A673 (cell line): Measurements from ENCODE around the gene TBCD. TPM values are rescaled to one million over a fixed set of nuclear protein-coding genes. Genes with fewer than 3 reads are reported as not detected.
A peak's percentile ranks its signal among the peaks of the same experiment; 100 is the strongest.

Experiments
- BruUV-seq: library from RNA; stranded (reverse); fragments of 400-500 nt; replicated peaks from 2 replicates; lab custom pipeline; 2021; lab: Mats Ljungman, UMichigan
- CTCF ChIA-PET: fragments of 300-600 bp; sonication (Branson Sonifier 250); formaldehyde crosslinking; loops from one replicate; lab custom pipeline; 2022; ENCODE audit warnings: antibody characterized with exemption; lab: Charles Lee
- POLR2A ChIA-PET: fragments of 300-600 bp; sonication (Branson Sonifier 250); formaldehyde crosslinking; loops from one replicate; lab custom pipeline; 2022; ENCODE audit warnings: antibody characterized with exemption; ENCODE audit not compliant: low non-redundant PET; lab: Charles Lee
- DNase-seq: peaks from one replicate; pipeline ENCODE4 v3.0.0-alpha.2; 2015; ENCODE audit warnings: low spot score
- H3K27ac ChIP-seq: fragments of 200-600 bp; sonication (generic); 2 replicates; pipeline ENCODE4 v1.5.1; 2016; ENCODE audit warnings: mixed run types, low read depth, mild to moderate bottlenecking, mixed read lengths, antibody characterized with exemption, low read length; ENCODE audit not compliant: poor library complexity, severe bottlenecking
- H3K27me3 ChIP-seq: fragments of 200-600 bp; sonication (generic); replicated peaks from 2 replicates; pipeline ENCODE4 v1.6.1; 2017; ENCODE audit warnings: mixed run types, low read depth, mild to moderate bottlenecking, mixed read lengths, antibody characterized with exemption, low read length; ENCODE audit not compliant: insufficient read depth, poor library complexity
- H3K36me3 ChIP-seq: fragments of 200-600 bp; sonication (generic); 2 replicates; pipeline ENCODE4 v1.6.1; 2016; ENCODE audit warnings: mixed run types, mild to moderate bottlenecking, mixed read lengths, antibody characterized with exemption, low read length; ENCODE audit not compliant: insufficient read depth, poor library complexity, severe bottlenecking
- H3K4me1 ChIP-seq: fragments of 200-600 bp; sonication (generic); 2 replicates; pipeline ENCODE4 v1.6.1; 2017; ENCODE audit warnings: mixed run types, mild to moderate bottlenecking, mixed read lengths, antibody characterized with exemption, low read length; ENCODE audit not compliant: insufficient read depth, poor library complexity, severe bottlenecking
- H3K4me3 ChIP-seq: fragments of 200-600 bp; sonication (generic); 2 replicates; pipeline ENCODE4 v1.5.1; 2016; ENCODE audit warnings: low read depth, mixed run types, mild to moderate bottlenecking, mixed read lengths, low read length; ENCODE audit not compliant: poor library complexity, severe bottlenecking
- H3K9me3 ChIP-seq: fragments of 200-600 bp; sonication (generic); 2 replicates; pipeline ENCODE4 v1.6.1; 2016; ENCODE audit warnings: mixed run types, low read depth, mild to moderate bottlenecking, mixed read lengths, antibody characterized with exemption, low read length; ENCODE audit not compliant: poor library complexity, severe bottlenecking
- CTCF ChIP-seq: fragments of 300-800, 200-600 bp; sonication (generic); conservative IDR thresholded peaks from 2 replicates; pipeline ENCODE4 v1.5.1; 2017; ENCODE audit warnings: low read depth, mild to moderate bottlenecking, antibody characterized with exemption, low read length, moderate library complexity, mixed read lengths
- EZH2 ChIP-seq: fragments of 200-600 bp; sonication (generic); IDR thresholded peaks from 2 replicates; pipeline ENCODE4 v1.6.1; 2017; ENCODE audit warnings: borderline replicate concordance, low read depth, mild to moderate bottlenecking, mixed read lengths, antibody characterized with exemption, low read length; ENCODE audit not compliant: poor library complexity, severe bottlenecking
- intact Hi-C: fragments of 100-400 bp; cut with micrococcal nuclease; formaldehyde crosslinking; loops from one replicate; pipeline ENCODE4 v1.10.0; 2022; ENCODE audit not compliant: unreplicated experiment
- total RNA-seq: library from RNA; stranded (reverse); gene quantifications from 2 replicates; pipeline ENCODE4 v1.2.3, GENCODE V29; 2021

The TBCD gene
- total RNA-seq, 1 experiment from 2014 or later: 113 TPM

DNA sequence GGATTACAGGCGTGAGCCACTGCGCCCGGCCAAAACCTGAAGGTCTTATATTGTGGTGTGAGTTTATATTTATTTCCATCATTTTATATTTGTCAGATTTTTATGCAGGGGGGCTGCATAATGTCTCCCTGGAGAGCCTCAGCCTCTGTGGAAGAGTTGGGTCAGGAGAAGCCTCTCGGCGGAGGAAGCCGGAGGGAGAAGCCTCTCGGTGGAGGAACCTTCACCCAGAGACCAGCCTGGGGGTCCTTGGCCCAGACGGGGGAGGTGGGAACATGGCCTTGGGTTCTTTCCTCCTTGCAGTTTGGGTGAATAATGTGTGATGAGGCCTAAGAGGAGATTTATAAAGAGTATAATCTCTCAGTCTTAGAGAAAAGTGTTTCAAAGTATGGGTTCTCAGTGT is 110.3 kb downstream of the TBCD start:
- CTCF ChIA-PET: no interaction called here
- Histone ChIP-seq H3K9me3 (no peaks in the 10 kb centered on the region), H3K36me3 (no peaks in the 10 kb centered on the region), H3K27me3 (no peaks in the 10 kb centered on the region), H3K27ac (no peak overlapping the region), H3K4me3 (no peak overlapping the region), H3K4me1 (peaks cover 36% of the 10 kb centered on the region)
- POLR2A ChIA-PET: no interaction called here
- BruUV-seq: no TSS peak
- no peak for DNase-seq
- intact Hi-C loops: no loop called here
- TF ChIP-seq CTCF (no peak), EZH2 (no peak)

GRCh38 chr17:82862737-82863382 is 111.0 kb downstream of the TBCD start:
- POLR2A ChIA-PET: no interaction called here
- peak overlapping the region; percentile 65 for H3K27ac ChIP-seq
- CTCF ChIA-PET: interaction anchor here (0.9 kb wide), 1 partner anchor 26 kb away, joined by 3 read pairs; no protein-coding TSS in a partner anchor

GRCh38 chr17:82863383-82863940 is 111.6 kb downstream of the TBCD start:
- TF ChIP-seq EZH2: no peak
- TF ChIP-seq CTCF: no peak
- Histone ChIP-seq H3K4me1 (peaks cover 36% of the 10 kb centered on the region), H3K9me3 (no peaks in the 10 kb centered on the region), H3K36me3 (no peaks in the 10 kb centered on the region), H3K27me3 (no peaks in the 10 kb centered on the region), H3K4me3 (no peak overlapping the region), H3K27ac (peak overlapping the region; percentile 65)
- DNase-seq: no peak
- no TSS peak for BruUV-seq
- ChIA-PET POLR2A (no interaction called here), CTCF (interaction anchor here (0.9 kb wide), 1 partner anchor 26 kb away, joined by 3 read pairs; no protein-coding TSS in a partner anchor)
- intact Hi-C loops: no loop called here

More at GRCh38 chr17:82862737-82863382, 111.0 kb downstream of the TBCD start:
- Histone ChIP-seq H3K27me3 (no peaks in the 10 kb centered on the region), H3K4me1 (peaks cover 36% of the 10 kb centered on the region), H3K4me3 (no peak overlapping the region), H3K9me3 (no peaks in the 10 kb centered on the region), H3K36me3 (no peaks in the 10 kb centered on the region)
- no peak for DNase-seq
- intact Hi-C loops: no loop called here
- no TSS peak for BruUV-seq
- TF ChIP-seq CTCF (no peak), EZH2 (no peak)
